Fibroblast of lung (primary cell): Measurements from ENCODE around the gene DDOST. TPM values are rescaled to one million over a fixed set of nuclear protein-coding genes. Genes with fewer than 3 reads are reported as not detected.

Experiments used
- DNase-seq, 2 donors: peaks; one replicate each; pipeline versions ENCODE4 v3.0.0 to v3.0.0-alpha.2; 2010; ENCODE audit warnings: low read depth in 2 of 2
- H2AFZ ChIP-seq: 2 replicates; pipeline ENCODE4 v1.5.1; 2012; ENCODE audit warnings: low read length, control low read depth, inconsistent platforms
- H3K27ac ChIP-seq: 2 replicates; pipeline ENCODE4 v1.5.1; 2011; ENCODE audit warnings: low read length, control low read depth; ENCODE audit not compliant: insufficient read depth
- H3K27me3 ChIP-seq: 2 replicates; pipeline ENCODE4 v1.5.1; 2011; ENCODE audit warnings: mild to moderate bottlenecking, low read length; ENCODE audit not compliant: control insufficient read depth, insufficient read depth
- H3K36me3 ChIP-seq: 2 replicates; pipeline ENCODE4 v1.5.1; 2011; ENCODE audit warnings: low read length; ENCODE audit not compliant: control insufficient read depth, insufficient read depth
- H3K4me1 ChIP-seq: 2 replicates; pipeline ENCODE4 v1.5.1; 2011; ENCODE audit warnings: low read length; ENCODE audit not compliant: control insufficient read depth, insufficient read depth; ENCODE audit errors: extremely low read depth
- H3K4me2 ChIP-seq: 2 replicates; pipeline ENCODE4 v1.5.1; 2011; ENCODE audit warnings: low read length, control low read depth; ENCODE audit not compliant: insufficient read depth; ENCODE audit errors: extremely low read depth
- H3K4me3 ChIP-seq, 4 experiments: fragments of 200-600 bp in 1 of 4; sonication (generic) in 1 of 4; replicated peaks in 1 of 4; 2 replicates each; pipeline ENCODE4 v1.5.1; 2011 to 2016; ENCODE audit warnings: low read length in 4 of 4, low read depth in 3 of 4, mild to moderate bottlenecking in 3 of 4, control low read depth in 2 of 4, inconsistent platforms in 1 of 4, mixed read lengths in 1 of 4; ENCODE audit not compliant: insufficient read depth in 1 of 4; ENCODE audit errors: control extremely low read depth in 1 of 4
- H3K79me2 ChIP-seq: 2 replicates; pipeline ENCODE4 v1.5.1; 2012; ENCODE audit warnings: mild to moderate bottlenecking, low read length, inconsistent platforms; ENCODE audit not compliant: control insufficient read depth, insufficient read depth
- H3K9ac ChIP-seq: 2 replicates; pipeline ENCODE4 v1.5.1; 2011; ENCODE audit warnings: mild to moderate bottlenecking, low read length, control low read depth; ENCODE audit not compliant: insufficient read depth
- H3K9me3 ChIP-seq: 2 replicates; pipeline ENCODE4 v1.5.1; 2012; ENCODE audit warnings: low read depth, low read length; ENCODE audit not compliant: control insufficient read depth, insufficient read depth
- H4K20me1 ChIP-seq: 2 replicates; pipeline ENCODE4 v1.5.1; 2011; ENCODE audit warnings: low read length; ENCODE audit not compliant: control insufficient read depth, insufficient read depth; ENCODE audit errors: extremely low read depth
- EZH2 ChIP-seq: IDR thresholded peaks from 2 replicates; pipeline ENCODE4 v1.5.1; 2012; ENCODE audit warnings: low read length, control low read depth, mild to moderate bottlenecking; ENCODE audit errors: missing control alignments
- polyA plus RNA-seq, 2 donors: library from polyadenylated mRNA; depleted of rRNA in 1 of 2; stranded (reverse) in 1 of 2; unstranded in 1 of 2; fragments of >200 nt; gene quantifications; 2 replicates each; pipeline ENCODE4 v1.2.1, GENCODE V29; 2011 to 2012; ENCODE audit warnings: missing spikeins in 1 of 2
- total RNA-seq: library from RNA; depleted of rRNA; stranded (reverse); fragments of >200 nt; gene quantifications from 2 replicates; pipeline ENCODE4 v1.2.1, GENCODE V29; 2014
- TF ChIP-seq, protein P1 (sequence below), 2 donors: IDR thresholded peaks in 1 of 2; conservative IDR thresholded peaks in 1 of 2; 1 replicate in 1 of 2; 2 replicates in 1 of 2; pipeline ENCODE4 v1.5.1; 2011 to 2012; ENCODE audit warnings: low read length in 2 of 2, control low read depth in 1 of 2, inconsistent platforms in 1 of 2, low read depth in 1 of 2, mild to moderate bottlenecking in 1 of 2

The DDOST gene
- total and polyA plus RNA-seq, 2 donors (not counting 1 experiment from before 2014, with no cell fraction given) = 319 to 372 TPM

DNA sequence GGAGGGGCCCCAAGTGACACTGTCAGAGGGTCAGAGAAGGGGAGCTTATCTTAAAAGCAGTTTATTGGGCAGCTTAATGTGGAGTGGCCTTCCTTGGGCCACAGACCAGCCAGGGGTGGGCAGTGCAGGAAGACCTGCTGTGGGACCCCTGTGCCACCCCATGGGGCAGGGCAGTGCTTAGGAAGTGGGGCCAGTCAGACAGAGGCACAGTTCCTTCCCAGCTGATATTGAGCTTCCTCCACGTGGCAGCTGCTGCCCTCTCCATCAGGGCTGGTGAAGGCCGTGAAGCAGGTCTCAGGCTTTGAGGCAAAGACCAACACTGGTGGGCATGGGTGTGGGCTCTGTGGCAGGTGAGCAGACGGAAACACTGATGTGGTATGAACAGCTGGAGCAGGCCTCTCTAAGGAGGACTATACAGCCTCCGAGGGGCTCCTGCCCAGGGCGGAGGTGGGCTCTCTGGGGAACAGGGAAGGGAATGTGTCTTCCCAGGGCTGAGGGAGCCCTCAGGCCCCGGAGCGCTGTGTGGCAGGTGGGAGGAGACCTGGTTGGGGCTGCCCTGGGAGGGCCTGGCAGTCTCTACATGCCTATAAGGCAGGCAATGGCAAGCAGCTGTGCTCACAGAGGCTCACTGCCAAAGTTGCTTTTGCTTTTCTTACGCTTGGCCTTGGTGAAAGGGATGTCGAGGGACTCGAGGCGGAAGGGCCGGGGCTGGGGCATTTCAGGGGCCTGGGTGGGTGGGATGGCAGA is 3.0 kb upstream of the DDOST start:
- H3K79me2 ChIP-seq = peaks cover 21% of the 10 kb centered on the region
- H3K27ac ChIP-seq = no peak overlapping the region
- H2AFZ ChIP-seq = no peak overlapping the region
- H3K4me2 ChIP-seq = no peak overlapping the region
- H3K9me3 ChIP-seq = no peaks in the 10 kb centered on the region
- no peaks in the 10 kb centered on the region for H4K20me1 ChIP-seq
- no peaks in the 10 kb centered on the region for H3K4me1 ChIP-seq
- peaks cover 4% of the 10 kb centered on the region for H3K36me3 ChIP-seq
- no peak overlapping the region for H3K9ac ChIP-seq
- no peak for DNase-seq
- no peak overlapping the region for H3K4me3 ChIP-seq
- no peak for TF ChIP-seq EZH2
- TF ChIP-seq, protein P1, sequence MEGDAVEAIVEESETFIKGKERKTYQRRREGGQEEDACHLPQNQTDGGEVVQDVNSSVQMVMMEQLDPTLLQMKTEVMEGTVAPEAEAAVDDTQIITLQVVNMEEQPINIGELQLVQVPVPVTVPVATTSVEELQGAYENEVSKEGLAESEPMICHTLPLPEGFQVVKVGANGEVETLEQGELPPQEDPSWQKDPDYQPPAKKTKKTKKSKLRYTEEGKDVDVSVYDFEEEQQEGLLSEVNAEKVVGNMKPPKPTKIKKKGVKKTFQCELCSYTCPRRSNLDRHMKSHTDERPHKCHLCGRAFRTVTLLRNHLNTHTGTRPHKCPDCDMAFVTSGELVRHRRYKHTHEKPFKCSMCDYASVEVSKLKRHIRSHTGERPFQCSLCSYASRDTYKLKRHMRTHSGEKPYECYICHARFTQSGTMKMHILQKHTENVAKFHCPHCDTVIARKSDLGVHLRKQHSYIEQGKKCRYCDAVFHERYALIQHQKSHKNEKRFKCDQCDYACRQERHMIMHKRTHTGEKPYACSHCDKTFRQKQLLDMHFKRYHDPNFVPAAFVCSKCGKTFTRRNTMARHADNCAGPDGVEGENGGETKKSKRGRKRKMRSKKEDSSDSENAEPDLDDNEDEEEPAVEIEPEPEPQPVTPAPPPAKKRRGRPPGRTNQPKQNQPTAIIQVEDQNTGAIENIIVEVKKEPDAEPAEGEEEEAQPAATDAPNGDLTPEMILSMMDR (conservative IDR thresholded peaks at IDR 0.05 in 1 of 2, IDR thresholded peaks at IDR 0.05 in 1 of 2; ENCODE audit: low read depth in 1 of 2, low read length in 2 of 2) = no peak
- H3K27me3 ChIP-seq = no peaks in the 10 kb centered on the region

DNA sequence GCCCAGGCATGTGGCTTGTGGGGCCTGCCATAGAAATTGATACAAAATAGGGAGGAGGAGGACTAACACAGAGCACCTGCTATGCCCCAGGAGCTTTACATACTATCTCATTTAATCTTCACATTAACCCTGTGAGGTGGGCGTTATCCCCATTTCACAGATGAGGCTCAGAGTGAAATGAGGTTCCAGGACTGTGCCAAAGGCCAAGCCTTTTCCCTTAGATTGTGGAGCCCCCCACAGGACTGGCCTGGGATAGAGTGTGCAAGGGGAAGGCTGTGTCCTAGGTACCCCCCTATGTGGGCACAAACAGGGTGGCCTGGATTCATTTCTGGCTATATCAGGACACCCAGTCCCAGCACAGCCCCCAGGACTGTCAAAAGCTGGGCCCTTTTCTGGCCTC is 2.2 kb upstream of the DDOST start:
- no peak overlapping the region for H3K4me2 ChIP-seq
- H3K9me3 ChIP-seq = no peaks in the 10 kb centered on the region
- peaks cover 6% of the 10 kb centered on the region for H3K36me3 ChIP-seq
- H2AFZ ChIP-seq = no peak overlapping the region
- H3K4me1 ChIP-seq = no peaks in the 10 kb centered on the region
- H3K79me2 ChIP-seq = peaks cover 25% of the 10 kb centered on the region
- no peak overlapping the region for H3K27ac ChIP-seq
- TF ChIP-seq, protein P1 (conservative IDR thresholded peaks at IDR 0.05 in 1 of 2, IDR thresholded peaks at IDR 0.05 in 1 of 2; ENCODE audit: low read depth in 1 of 2, low read length in 2 of 2) = no peak
- no peak for TF ChIP-seq EZH2
- no peak for DNase-seq
- no peaks in the 10 kb centered on the region for H3K27me3 ChIP-seq
- no peaks in the 10 kb centered on the region for H4K20me1 ChIP-seq
- H3K4me3 ChIP-seq = no peak overlapping the region
- H3K9ac ChIP-seq = no peak overlapping the region

DNA sequence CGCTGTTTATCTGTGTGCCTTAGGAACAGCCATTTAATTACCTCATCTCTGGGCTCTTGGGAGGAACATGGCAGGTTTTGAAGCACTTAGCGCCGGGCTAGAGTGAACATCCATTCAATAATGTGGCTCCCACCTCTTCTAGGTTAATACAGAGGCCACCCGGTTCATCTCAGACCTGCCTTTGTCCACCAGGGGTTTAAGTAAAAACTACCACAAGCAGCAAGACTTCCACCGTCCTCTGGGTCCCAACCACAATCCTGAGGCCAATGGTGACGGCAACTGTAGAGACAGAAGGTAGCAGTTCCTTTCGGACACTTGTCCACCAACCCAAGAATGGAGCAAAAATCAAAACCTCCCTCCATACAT is 924 bp upstream of the DDOST start:
- Histone ChIP-seq H4K20me1 (no peaks in the 10 kb centered on the region), H3K9ac (peak overlapping the region; percentile 80), H3K36me3 (peaks cover 13% of the 10 kb centered on the region), H3K79me2 (peaks cover 29% of the 10 kb centered on the region), H3K4me2 (peak overlapping the region; percentile 95), H2AFZ (peak overlapping the region; percentile 78), H3K4me1 (no peaks in the 10 kb centered on the region), H3K4me3 (peak overlapping the region; percentile 48 to 92 (median 77)), H3K27ac (peak overlapping the region; percentile 77), H3K9me3 (no peaks in the 10 kb centered on the region), H3K27me3 (no peaks in the 10 kb centered on the region)
- no peak for DNase-seq
- TF ChIP-seq EZH2 = no peak
- TF ChIP-seq, protein P1 (conservative IDR thresholded peaks at IDR 0.05 in 1 of 2, IDR thresholded peaks at IDR 0.05 in 1 of 2; ENCODE audit: low read depth in 1 of 2, low read length in 2 of 2) = no peak
